Measurements from ENCODE around the gene CFAP100.

The CFAP100 gene

DNA sequence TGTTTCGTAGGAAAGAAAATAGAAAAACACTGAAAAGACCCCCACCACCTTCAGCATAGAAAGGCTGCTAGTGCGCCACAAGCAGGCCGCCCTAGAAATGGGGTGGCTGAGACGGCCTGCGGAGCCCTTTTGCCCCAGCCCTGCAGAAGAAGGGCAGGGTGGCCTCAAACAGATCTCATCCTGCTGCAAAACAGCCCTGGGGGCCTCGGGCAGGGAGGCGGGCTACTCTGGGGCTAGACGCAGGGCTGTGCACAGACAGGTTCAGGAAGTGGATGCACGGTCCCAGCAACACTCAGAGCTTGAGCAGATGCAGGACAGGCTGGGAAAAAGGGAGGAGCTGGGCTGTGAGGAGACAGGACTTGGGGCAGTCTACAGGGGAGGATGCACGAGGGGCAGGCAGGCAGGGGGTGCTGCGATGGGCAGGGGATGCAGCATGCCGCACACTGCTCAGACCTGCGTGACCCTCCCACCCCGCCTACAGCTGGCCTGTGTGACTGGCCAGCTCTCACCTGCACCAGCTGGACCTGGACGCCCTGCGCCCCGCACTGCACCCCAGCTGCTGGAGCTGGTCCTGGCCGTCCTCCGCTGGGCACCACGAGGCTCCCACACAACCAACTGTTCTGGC lies 46.7 kb downstream of the CFAP100 start:
- no peak for DNase-seq (ENCODE audit: low read depth)

DNA sequence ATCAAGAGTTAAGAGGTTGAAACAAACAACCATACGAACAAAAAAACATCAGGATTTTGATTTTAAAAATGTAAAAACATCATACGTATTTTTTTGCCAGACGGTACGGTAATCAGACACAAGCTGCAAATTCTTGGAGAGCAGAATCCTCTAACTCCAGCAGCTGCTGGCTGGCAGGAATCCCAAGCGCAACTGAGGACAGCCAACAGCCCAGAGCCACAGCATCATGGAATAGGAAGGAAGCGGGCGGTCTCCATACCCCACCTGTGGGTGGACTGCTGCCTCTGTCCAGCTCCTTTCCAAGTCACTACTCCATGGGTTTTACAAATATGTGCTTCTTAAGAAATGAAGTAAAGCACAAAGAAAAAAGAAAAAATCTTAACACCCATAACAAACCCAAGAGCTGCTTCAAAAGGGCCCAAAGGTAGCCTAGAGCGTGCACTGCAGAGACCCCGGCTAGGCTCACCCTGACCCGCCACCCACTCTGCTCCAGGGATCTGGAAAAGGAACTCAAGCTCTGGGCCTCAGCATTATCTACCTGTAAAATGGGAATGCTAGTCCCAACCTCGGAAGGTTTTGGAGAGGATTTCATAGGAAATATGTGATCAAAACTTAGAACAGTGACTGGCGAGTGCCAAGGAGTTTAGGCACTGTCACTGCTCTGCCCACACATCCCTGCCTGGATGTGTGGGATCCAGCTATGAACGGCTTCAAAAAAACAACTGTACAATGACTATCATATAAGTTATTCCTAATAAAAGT lies 47.6 kb downstream of the CFAP100 start:
- no peak for DNase-seq (ENCODE audit: low read depth)

DNA sequence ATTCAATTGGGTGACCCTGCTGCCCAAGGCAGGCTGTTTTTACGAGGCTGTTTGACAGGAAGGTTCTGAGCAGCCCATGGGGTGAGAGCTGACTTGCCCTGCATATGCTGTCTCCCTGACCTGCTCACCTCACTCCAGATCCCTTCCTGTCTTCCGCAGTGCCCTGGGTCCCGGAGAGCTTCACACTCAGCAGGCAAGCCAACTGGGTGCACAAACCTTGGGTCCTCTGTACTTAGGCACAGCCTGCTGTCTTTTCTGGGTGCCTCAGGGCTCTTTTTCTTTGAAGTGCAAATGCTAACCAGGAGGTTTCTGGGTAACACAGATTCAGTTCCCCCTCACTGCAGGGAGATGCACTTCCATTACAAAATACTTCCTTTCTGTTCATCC lies 48.1 kb downstream of the CFAP100 start:
- no peak for DNase-seq (ENCODE audit: low read depth)

DNA sequence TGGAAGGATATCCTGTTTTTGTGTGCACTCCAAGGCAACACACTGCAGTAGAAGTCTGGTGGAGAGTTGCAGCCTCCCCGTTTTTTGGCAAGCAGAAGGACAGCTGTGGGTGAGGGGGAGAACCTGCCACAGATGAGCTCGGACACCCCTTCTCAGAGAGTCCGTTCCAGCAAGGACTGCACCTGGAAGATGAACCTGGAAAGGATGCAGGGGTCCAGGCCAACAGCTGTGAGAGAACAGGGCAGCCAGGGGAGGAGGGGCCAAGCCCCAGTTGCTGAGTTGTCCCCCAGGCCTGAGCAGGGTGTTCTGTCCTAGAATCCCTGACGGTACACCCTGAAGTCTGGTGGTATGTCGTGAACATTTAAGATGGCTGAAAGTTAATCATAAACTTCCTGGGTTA lies 50.8 kb downstream of the CFAP100 start:
- no peak for DNase-seq (ENCODE audit: low read depth)

DNA sequence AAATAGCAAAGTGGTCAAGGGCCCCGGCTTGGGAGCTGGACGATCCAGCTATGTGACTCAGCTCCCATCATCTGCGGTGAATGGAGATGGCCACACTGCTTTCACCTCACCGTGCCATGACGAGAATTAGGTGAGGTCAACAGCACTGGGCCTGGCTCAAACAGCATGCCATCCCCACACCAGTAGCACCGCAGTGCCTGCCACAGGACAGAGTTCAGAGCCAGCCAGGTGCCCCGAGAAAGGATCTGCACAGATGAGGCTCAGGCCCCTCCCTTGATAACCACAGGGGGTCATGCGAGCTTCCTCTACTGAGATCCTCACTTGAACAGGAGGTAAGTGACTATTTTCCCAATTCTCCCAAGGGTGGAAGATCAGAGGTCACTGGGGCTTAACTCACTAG lies 51.6 kb downstream of the CFAP100 start:
- DNase-seq (ENCODE audit: low read depth) = no peak

DNA sequence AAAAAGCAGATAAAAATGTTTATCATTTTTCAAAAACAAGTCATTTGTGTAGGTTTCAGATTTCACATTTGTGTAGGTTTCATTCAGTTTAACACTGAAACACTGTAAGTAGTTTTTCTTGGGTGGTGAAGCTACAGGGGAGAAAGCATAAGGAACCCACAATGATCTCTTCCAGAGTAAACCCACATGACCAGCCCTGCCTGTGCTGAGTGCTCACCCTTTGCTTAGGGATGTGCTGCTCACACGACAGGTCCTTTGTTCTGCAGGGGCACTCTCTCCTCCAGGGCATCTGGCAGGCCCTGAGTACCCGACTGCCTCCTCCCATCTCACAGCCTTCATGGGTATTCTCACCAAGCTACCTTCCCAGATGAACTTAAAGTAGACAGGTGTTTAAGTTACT lies 52.1 kb downstream of the CFAP100 start:
- no peak for DNase-seq (ENCODE audit: low read depth)

DNA sequence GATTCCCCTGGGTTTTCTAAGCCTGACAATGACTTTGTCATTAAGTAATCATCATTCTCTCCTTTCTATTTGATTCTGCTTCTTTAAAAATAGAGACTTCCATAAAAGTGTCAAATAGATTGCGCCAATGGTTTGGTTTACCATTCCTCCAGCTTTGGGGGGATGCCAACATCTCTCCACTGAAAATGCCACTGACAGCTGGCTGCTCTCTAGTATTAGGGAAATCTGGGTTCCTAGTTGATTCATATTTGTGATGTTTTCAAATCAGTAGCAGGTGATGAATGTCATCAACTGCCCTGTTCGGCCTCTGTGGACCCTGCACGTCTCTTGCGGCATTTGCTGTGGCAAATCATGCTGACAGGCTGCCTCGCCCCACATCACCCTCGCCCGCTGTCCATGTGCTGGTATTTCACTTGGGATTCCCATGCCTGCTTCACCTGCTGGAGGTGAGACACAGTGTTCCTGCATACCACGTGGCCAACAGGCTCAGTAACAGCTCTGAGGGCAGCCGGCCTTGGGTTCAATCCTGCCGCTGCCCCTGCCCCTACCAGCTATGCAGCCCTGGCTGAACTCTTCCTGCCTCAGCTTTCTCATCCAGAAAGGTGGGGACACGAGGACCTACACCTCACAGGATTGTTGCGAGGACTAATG lies 52.9 kb downstream of the CFAP100 start:
- DNase-seq (ENCODE audit: low read depth) = no peak

DNA sequence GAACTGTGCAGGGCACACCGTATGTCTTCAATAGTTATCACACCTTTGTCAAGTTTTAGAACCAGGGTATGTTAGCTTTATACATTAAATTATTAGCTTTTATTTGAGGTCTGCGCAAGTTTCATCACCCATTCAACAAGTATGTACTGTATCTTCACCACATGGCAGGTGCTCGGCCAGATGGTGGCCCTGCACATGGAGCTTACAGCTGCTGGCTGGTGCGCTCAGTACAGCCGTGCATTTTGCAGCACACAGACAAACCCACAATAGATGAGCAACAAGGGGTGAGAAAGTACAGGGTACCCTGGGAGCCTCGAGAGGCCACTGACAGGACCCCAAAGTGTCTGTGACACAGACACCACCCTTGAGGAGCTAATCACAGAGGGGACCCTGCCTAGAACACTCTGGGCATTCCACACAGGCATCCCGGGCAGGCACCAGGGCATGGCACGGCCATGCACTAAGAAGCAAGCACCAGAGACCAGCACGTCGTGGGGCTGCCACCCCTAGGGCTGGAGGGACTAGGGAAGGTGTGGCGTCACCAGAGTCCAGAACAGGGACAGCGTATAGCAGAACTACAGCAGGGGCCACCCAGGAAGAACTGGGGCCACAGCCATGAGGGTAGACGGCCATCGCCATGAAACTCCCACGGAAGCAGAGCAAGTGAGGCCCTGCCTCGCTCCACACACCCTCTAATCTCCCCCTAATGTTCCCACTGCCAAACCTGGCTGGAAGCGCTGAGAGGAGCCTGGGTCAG lies 53.6 kb downstream of the CFAP100 start:
- DNase-seq (ENCODE audit: low read depth) = no peak

DNA sequence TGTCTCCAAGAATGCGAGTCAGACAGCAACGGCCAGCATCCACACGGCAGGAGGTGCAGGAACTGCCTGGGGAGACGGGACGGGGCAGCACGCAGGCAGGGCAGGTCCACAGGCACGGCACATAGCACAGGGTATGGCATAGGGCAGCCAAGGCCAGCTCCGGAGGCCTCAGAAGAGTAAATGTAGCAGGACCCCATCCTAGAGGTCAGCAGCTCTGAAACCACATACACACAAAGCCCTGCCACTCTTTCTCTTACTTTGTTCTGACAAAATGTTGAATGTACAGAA lies 54.1 kb downstream of the CFAP100 start:
- no peak for DNase-seq (ENCODE audit: low read depth)

DNA sequence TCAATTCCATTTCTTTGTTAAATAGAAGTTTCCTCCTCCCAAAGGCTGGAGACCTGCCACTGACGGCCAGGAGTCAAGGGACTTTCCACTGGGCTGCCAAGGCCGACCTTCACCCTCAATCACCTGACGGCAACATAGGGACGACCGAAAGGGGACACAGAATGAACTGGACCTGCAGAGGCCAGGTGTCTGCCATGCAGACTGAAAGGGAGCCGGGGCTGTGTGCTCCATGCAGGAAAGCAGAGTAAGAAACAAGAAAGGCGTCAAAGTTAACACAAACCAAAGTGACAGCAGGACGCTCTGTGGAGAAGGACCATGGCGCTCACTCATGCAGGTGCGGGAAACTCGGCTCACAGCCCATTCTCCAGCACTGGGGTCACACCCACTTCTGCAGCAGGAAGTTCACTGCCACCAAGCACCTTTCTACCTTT lies 54.9 kb downstream of the CFAP100 start:
- no peak for DNase-seq (ENCODE audit: low read depth)

DNA sequence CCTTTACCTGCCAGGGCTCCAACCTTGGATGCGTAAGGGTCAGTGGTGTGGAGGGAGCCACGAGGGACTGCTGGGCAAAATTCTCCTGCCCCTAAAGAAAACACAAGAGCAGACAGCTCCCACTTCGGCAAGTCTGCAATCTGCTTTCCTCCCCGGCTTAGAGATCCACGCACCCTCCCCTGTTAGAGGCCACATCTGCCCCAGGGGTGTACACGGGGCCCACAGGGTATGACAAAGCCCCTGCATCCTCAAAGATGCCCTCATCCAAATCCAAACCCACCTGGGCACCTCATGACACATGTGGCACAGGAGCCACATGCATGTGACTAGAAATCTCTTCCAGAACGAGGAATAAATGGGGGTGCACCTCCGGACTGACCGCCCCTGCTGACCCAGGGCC lies 55.5 kb downstream of the CFAP100 start:
- no peak for DNase-seq (ENCODE audit: low read depth)

DNA sequence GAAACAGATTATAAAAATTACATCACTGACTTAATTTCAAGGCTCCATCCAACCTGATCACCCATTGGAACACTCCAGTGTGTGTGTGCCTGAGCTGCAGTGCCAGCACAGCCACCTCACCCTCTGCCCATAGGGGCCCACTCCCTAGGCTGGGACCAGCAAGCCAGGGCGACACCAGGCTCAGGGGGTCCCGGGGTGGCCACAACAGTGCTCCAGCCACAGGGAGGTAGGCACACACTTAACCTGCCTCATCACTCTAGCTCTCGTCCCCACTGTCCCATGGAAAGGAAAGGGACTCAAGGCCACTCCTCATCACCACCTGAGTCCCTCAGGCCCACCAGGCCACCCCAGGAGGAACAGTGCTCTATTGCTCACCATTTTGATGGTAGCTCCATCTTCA lies 56.0 kb downstream of the CFAP100 start:
- no peak for DNase-seq (ENCODE audit: low read depth)

DNA sequence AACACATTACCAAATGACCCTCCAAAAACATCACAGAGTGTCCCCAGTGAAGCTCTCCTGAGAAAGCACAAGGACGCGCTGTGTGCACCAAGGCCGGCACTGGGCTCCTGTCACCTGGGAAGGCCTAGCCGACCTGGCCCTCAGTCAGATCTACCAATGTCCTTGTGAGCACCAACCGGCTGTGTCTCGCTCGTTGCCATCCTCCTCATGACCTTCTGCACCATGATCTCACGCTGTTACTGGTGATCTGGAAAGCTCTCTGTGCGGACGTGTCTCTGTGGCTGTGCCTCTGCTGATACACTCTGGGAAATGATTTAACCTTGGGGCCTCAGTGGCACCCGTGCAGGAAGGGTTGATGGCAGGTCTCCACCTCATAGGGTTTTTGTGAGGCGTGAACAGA lies 56.8 kb downstream of the CFAP100 start:
- DNase-seq (ENCODE audit: low read depth) = no peak

DNA sequence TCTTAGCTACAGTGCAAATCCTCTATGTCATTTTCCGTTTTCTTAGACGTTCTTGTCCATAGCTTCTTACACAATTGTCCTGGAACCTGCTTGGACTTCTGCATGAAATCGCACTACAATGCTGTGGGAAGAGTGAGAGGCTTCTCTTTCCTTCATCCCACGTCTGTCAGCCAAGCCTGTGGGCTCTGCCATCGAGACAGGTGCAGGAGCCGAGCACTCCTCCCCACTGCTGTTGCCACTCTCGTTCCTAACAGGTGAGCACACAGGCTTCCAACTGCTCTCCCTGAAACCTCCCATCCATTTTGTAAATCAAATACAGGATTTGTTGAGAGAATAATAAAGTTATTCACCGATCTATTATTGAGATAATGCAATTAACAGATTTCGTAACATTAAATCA lies 57.5 kb downstream of the CFAP100 start:
- no peak for DNase-seq (ENCODE audit: low read depth)

DNA sequence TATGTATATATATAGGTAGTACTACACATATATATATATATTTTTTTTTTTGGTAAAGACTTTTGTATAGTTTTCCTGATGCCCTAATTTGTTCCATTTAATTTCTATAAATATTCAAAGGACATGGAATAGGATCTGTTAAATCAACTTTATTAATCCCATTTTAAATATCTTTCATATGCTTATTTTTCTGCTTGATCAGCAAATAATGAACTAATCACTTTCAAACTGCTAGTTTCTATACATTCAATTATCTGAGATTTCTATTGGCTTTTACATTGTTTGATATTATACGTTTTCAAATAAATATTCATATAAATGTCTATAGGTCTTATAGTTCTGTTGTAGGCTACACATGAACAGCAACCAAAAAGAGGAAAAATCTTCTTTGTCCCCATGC lies 59.3 kb downstream of the CFAP100 start:
- no peak for DNase-seq (ENCODE audit: low read depth)

DNA sequence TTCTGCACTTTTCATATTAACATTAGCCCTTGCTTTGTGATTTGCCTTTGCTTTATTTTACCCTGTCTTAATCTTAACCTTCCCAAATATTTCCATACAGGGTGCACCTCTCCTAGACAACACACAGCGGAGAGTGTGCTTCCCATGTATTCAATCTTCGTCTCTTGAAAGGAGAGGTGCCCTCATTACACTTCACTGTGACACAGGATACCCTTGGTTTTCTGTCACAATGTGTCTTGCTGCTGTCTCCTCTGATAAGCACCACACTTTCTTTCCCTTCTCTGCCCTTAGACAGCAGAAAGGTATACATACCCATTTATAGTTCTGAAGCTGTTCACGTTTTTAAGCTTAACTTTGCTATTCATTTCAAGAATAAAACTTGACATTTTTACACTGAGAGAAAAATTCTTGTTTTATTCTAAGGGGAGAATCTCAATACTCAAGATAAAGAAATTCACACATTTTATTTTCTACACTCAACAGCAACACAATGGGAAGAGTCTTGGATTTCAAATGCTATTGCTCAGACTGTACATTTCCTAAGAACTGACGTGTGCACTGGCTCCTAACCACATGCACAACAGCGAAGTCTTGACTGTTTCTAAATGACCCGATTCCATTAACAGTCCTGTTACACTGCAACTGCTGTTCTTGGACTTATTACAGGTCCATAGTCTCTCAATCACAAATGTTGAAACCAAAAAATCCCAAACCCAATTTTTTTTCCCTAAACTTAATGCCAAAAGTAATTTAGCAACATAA lies 59.9 kb downstream of the CFAP100 start:
- DNase-seq (ENCODE audit: low read depth) = no peak

DNA sequence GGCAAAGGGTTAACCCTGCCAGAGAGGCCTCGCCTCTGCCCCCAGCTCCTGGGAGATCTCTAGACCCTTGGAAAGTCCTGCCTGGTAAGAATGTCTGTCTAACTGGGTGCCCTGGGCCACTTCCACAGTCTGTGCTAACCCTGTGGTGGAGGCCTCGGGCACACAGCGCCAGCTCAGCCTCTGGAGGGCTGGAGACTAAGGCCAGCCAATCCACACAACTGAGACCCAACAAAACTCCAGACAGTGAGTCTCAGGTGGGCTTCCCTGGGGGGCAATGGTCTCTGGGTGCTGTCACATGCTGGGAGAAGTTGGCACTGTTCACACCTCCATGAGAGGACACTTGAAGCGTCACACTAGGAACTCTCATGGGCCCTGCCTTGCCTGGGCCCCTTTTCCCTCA lies 61.5 kb downstream of the CFAP100 start:
- no peak for DNase-seq (ENCODE audit: low read depth)

DNA sequence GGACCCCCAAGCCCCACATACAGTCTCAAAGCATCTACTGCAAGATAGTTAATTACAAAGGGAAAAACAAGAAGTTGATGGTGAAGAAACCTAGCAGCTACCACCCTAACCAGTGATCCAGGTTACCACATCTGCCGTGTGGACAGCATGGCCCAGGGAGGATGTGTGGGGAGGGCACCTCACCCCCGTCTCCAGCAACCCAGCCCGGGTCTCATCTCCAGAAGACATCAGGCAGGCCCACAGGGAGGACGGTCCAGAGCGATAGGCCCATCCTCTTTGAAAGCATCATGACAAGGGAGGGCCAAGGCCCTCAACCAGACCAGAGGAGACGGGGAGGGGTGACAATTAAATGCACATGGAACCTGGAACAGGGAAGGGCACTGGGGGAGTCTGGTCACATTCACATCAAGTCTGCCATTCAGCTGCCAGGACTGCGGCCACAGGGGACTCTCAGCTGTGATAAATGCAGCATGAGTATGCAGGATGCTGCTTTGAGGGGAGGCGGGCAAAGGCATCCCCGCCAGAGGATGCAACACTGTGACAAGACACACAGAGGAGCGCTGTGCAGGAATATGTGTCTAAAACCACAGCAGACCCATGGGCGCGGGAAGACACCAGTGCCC lies 62.2 kb downstream of the CFAP100 start:
- no peak for DNase-seq (ENCODE audit: low read depth)

DNA sequence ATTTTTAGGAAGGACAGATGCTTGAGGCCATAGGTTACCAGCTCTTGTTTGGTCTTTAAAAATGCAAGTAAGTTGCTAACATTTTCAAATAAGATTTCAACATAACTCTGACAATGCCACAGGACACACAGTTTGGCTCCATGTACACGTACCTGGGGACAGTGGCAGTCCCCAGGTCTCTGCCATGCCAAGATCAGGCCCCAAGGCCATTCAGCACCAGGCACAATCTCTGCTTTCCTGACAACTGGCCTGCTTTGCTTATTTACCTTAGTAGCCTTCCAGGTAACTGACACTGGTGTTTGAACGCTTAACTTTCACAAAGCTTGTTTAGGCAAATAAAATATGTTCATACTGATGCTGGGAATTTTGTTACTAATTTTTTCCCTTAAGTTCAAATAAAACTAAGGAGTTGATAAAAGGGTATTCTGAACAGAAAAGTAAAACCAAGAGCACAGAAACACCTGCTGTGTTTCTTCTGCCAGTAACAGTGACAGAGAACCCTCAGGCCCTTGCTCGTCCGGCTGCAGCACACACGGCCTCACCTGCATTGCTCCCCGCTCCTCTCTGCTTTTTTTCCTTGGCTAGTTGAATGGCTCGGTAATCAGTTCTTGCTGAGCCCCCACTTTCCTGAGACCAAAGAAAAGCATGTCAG lies 64.5 kb downstream of the CFAP100 start:
- no peak for DNase-seq (ENCODE audit: low read depth)

DNA sequence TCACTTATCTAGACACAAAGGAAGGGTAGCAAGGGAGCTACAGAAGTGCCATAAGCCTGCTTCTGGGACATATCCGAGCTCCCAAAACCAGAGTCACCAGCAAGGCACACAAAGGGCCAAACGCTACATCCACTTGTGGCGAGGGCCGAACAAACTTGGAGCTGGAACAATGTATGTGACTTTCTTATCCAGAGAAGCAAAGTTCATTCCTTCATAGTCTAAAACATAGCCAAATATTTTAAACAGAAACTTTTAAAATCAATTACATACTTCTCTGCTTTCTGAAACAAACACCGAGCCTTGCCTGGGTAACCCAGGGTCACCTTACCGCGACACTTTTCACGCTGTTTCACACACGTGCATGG lies 65.0 kb downstream of the CFAP100 start:
- DNase-seq (ENCODE audit: low read depth) = no peak

DNA sequence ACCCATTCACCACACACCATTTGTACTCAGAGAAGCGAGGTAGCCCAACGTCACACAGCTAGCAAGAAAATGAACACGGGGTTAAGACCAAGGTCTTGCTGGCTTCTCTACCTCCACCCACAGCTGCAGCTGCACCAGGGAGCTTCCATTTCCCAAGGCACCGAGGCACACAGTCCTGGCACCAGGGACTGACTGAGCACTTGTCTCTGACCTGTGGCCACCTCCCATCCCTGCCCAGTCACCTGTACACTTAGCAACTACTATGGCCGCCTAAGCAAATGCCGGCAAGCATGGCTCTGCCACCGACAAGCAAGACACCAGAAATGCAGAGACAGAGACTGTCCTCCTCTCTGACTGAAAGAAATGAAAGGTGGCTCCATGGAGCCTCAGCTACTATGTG lies 65.7 kb downstream of the CFAP100 start:
- DNase-seq (ENCODE audit: low read depth) = no peak

Measured in activated gamma-delta T cell treated with anti-CD3 and anti-CD28 coated beads, Interleukin-2, amount 50 U/mL, for 16 hours (primary cell).